Measurements from ENCODE around the gene PDLIM1.

GRCh38 chr10:95256268-95256667, 34.5 kb downstream of the PDLIM1 start:
- TF ChIP-seq JUNB (IDR thresholded peaks at IDR 0.05; ENCODE audit: unreplicated experiment) (no peak), POLR2AphosphoS5 (IDR thresholded peaks at IDR 0.05; ENCODE audit: low read depth) (no peak), ZNF114 (CRISPR knock-in tag; IDR thresholded peaks at IDR 0.05) (no peak), CTCF (conservative IDR thresholded peaks at IDR 0.05; ENCODE audit: low read depth in 2 of 2) (no peak), EZH2 (IDR thresholded peaks at IDR 0.05; ENCODE audit: low read depth, unreplicated experiment) (no peak), ETS1 (IDR thresholded peaks at IDR 0.05) (no peak), REST (IDR thresholded peaks at IDR 0.05; ENCODE audit: unreplicated experiment) (no peak), EZH2phosphoT487 (IDR thresholded peaks at IDR 0.05; ENCODE audit: unreplicated experiment) (no peak), CREB1 (CRISPR knock-in tag; IDR thresholded peaks at IDR 0.05; ENCODE audit: low read depth) (no peak), ZNF331 (CRISPR knock-in tag; IDR thresholded peaks at IDR 0.05; ENCODE audit: low read depth) (no peak), STAT1 (IDR thresholded peaks at IDR 0.05; ENCODE audit: unreplicated experiment) (no peak), ZNF462 (CRISPR knock-in tag; IDR thresholded peaks at IDR 0.05) (no peak), NANOG (IDR thresholded peaks at IDR 0.05; ENCODE audit: borderline replicate concordance) (no peak)
